Measurements from ENCODE around the gene AP3M1. TPM values are rescaled to one million over a fixed set of nuclear protein-coding genes. Genes with fewer than 3 reads are reported as not detected.

The AP3M1 gene
- total RNA-seq, 2 donors from 2014 or later, result 47.2 to 53.5 TPM

GRCh38 chr10:74109452-74109851, 41.2 kb downstream of the AP3M1 start:
- no peak for DNase-seq
- Histone ChIP-seq H3K27ac (ENCODE audit: low read depth, low read length) (no peak overlapping the region), H3K4me3 (ENCODE audit: low read length) (no peak overlapping the region), H3K9me3 (ENCODE audit: control insufficient read depth, low read length) (no peaks in the 10 kb centered on the region), H3K36me3 (ENCODE audit: control insufficient read depth, insufficient read depth, low read length) (peaks cover 95% of the 10 kb centered on the region), H3K4me1 (ENCODE audit: control insufficient read depth, insufficient read depth, low read length) (no peaks in the 10 kb centered on the region), H3K27me3 (ENCODE audit: control insufficient read depth, insufficient read depth, low read length, poor library complexity, severe bottlenecking) (no peaks in the 10 kb centered on the region), H3K9ac (ENCODE audit: extremely low read depth, low read length, poor library complexity, severe bottlenecking) (no peak overlapping the region)
- Mint-ChIP-seq H3K27me3 (ENCODE audit: insufficient read depth) (no peaks in the 10 kb centered on the region), H3K4me1 (no peaks in the 10 kb centered on the region), H3K36me3 (ENCODE audit: low read depth) (peaks cover 92% of the 10 kb centered on the region), H3K27ac (peak overlapping the region; percentile 54), H3K4me3 (no peak overlapping the region), H3K9me3 (no peaks in the 10 kb centered on the region)
- TF ChIP-seq CTCF (conservative IDR thresholded peaks at IDR 0.05), result no peak

- Histone ChIP-seq H3K27me3 (ENCODE audit: control insufficient read depth, insufficient read depth, low read length, poor library complexity, severe bottlenecking) (no peaks in the 10 kb centered on the region), H3K27ac (ENCODE audit: low read depth, low read length) (no peak overlapping the region), H3K9ac (ENCODE audit: extremely low read depth, low read length, poor library complexity, severe bottlenecking) (no peak overlapping the region), H3K4me3 (ENCODE audit: low read length) (no peak overlapping the region), H3K4me1 (ENCODE audit: control insufficient read depth, insufficient read depth, low read length) (no peaks in the 10 kb centered on the region), H3K9me3 (ENCODE audit: control insufficient read depth, low read length) (no peaks in the 10 kb centered on the region), H3K36me3 (ENCODE audit: control insufficient read depth, insufficient read depth, low read length) (peaks cover 94% of the 10 kb centered on the region)
- TF ChIP-seq CTCF (conservative IDR thresholded peaks at IDR 0.05), result no peak
- Mint-ChIP-seq H3K4me3 (no peak overlapping the region), H3K27ac (peak overlapping the region; percentile 12), H3K36me3 (ENCODE audit: low read depth) (peaks cover 93% of the 10 kb centered on the region), H3K4me1 (no peaks in the 10 kb centered on the region), H3K9me3 (no peaks in the 10 kb centered on the region), H3K27me3 (ENCODE audit: insufficient read depth) (no peaks in the 10 kb centered on the region)
- DNase-seq, result no peak
- 67 to 89% methylated on average over 1 to 3 of the region's 4 CpGs for WGBS, 2 experiments (ENCODE audit: insufficient coverage in 1 of 2, insufficient read length in 1 of 2)
Observed at GRCh38 chr10:74107391-74107790, 43.2 kb downstream of the AP3M1 start.

- DNase-seq, result no peak
- peaks cover 89% of the 10 kb centered on the region for H3K36me3 Mint-ChIP-seq (ENCODE audit: low read depth)
- no peak overlapping the region for H3K4me3 ChIP-seq (ENCODE audit: low read length)
- no peak overlapping the region for H3K9ac ChIP-seq (ENCODE audit: extremely low read depth, low read length, poor library complexity, severe bottlenecking)
- no peak overlapping the region for H3K27ac ChIP-seq (ENCODE audit: low read depth, low read length)
- H3K27me3 Mint-ChIP-seq (ENCODE audit: insufficient read depth), result no peaks in the 10 kb centered on the region
- no peak overlapping the region for H3K4me3 Mint-ChIP-seq
- H3K4me1 Mint-ChIP-seq, result no peaks in the 10 kb centered on the region
- no peaks in the 10 kb centered on the region for H3K27me3 ChIP-seq (ENCODE audit: control insufficient read depth, insufficient read depth, low read length, poor library complexity, severe bottlenecking)
- peaks cover 90% of the 10 kb centered on the region for H3K36me3 ChIP-seq (ENCODE audit: control insufficient read depth, insufficient read depth, low read length)
- H3K9me3 Mint-ChIP-seq, result no peaks in the 10 kb centered on the region
- H3K4me1 ChIP-seq (ENCODE audit: control insufficient read depth, insufficient read depth, low read length), result no peaks in the 10 kb centered on the region
- no peak overlapping the region for H3K27ac Mint-ChIP-seq
- no peaks in the 10 kb centered on the region for H3K9me3 ChIP-seq (ENCODE audit: control insufficient read depth, low read length)
- WGBS, 2 experiments (ENCODE audit: insufficient coverage in 1 of 2, insufficient read length in 1 of 2), result 91 to 96% methylated on average over 7 to 8 of the region's 8 CpGs
- no peak for TF ChIP-seq CTCF (conservative IDR thresholded peaks at IDR 0.05)
Observed at GRCh38 chr10:74104996-74105395, 45.6 kb downstream of the AP3M1 start.
